HepG2 (cell line): ENCODE data around the gene GSK3A. TPM values are rescaled to one million over a fixed set of nuclear protein-coding genes. Genes with fewer than 3 reads are reported as not detected.
A peak's percentile ranks its signal among the peaks of the same experiment; 100 is the strongest.

Experiments used
- DMAP1 ChIP-seq: IDR thresholded peaks from 2 replicates; pipeline ENCODE4 v1.6.1; 2016
- DNMT1 ChIP-seq: sonication (generic); formaldehyde crosslinking; IDR thresholded peaks from 2 replicates; pipeline ENCODE4 v1.5.1; 2020; ENCODE audit warnings: mild to moderate bottlenecking, missing genetic modification reagents
- E2F2 ChIP-seq: sonication (generic); formaldehyde crosslinking; IDR thresholded peaks from 2 replicates; pipeline ENCODE4 v1.4.0; 2020; ENCODE audit warnings: missing genetic modification reagents, borderline replicate concordance
- ETV6 ChIP-seq: sonication (generic); formaldehyde crosslinking; conservative IDR thresholded peaks from 2 replicates; pipeline ENCODE4 v1.4.0; 2020; ENCODE audit warnings: missing genetic modification reagents
- GFI1 ChIP-seq: sonication (generic); formaldehyde crosslinking; IDR thresholded peaks from 2 replicates; pipeline ENCODE4 v1.5.0; 2020; ENCODE audit warnings: missing genetic modification reagents, mild to moderate bottlenecking, borderline replicate concordance
- ISX ChIP-seq: sonication (generic); formaldehyde crosslinking; conservative IDR thresholded peaks from 2 replicates; pipeline ENCODE4 v1.5.0; 2020; ENCODE audit warnings: missing genetic modification reagents
- MYC ChIP-seq: sonication (generic); formaldehyde crosslinking; IDR thresholded peaks from 2 replicates; pipeline ENCODE4 v1.9.0; 2021; ENCODE audit warnings: missing genetic modification reagents, borderline replicate concordance
- SNAI1 ChIP-seq: sonication (generic); formaldehyde crosslinking; IDR thresholded peaks from 2 replicates; pipeline ENCODE4 v1.5.0; 2020; ENCODE audit warnings: mild to moderate bottlenecking, missing genetic modification reagents, borderline replicate concordance
- SNRNP70 ChIP-seq: fragments of 200-400 bp; formaldehyde crosslinking; IDR thresholded peaks from 2 replicates; pipeline ENCODE4 v1.6.1; 2017; ENCODE audit warnings: mild to moderate bottlenecking, low read depth, low read length, moderate library complexity
- SRSF4 ChIP-seq: fragments of 200-400 bp; formaldehyde crosslinking; IDR thresholded peaks from one replicate; pipeline ENCODE4 v1.6.1; 2018; ENCODE audit warnings: mild to moderate bottlenecking, low read depth, low read length, moderate library complexity; ENCODE audit not compliant: poor library complexity, severe bottlenecking
- TRIM22 ChIP-seq: fragments of 450-650 bp; IDR thresholded peaks from 2 replicates; pipeline ENCODE4 v1.6.1; 2017
- ZFP90 ChIP-seq: sonication (generic); formaldehyde crosslinking; IDR thresholded peaks from 2 replicates; pipeline ENCODE4 v1.8.0; 2022; ENCODE audit warnings: missing genetic modification reagents, mild to moderate bottlenecking, inconsistent platforms, borderline replicate concordance
- ZNF343 ChIP-seq: sonication (generic); formaldehyde crosslinking; IDR thresholded peaks from 2 replicates; pipeline ENCODE4 v1.4.0; 2020; ENCODE audit warnings: mild to moderate bottlenecking, missing genetic modification reagents
- ZNF44 ChIP-seq: sonication (generic); formaldehyde crosslinking; IDR thresholded peaks from 2 replicates; pipeline ENCODE4 v1.5.1; 2020; ENCODE audit warnings: mild to moderate bottlenecking, missing genetic modification reagents
- ZNF772 ChIP-seq: sonication (generic); formaldehyde crosslinking; IDR thresholded peaks from 2 replicates; pipeline ENCODE4 v1.5.0; 2020; ENCODE audit warnings: mild to moderate bottlenecking, missing genetic modification reagents
- polyA plus RNA-seq, 8 experiments: library from polyadenylated mRNA; depleted of rRNA in 3 of 8; stranded (reverse) in 7 of 8; unstranded in 1 of 8; fragments of >200 nt; fragmentation: Illumina TruSeq in 4 of 8; extraction: Trizol in 4 of 8; gene quantifications; 2 replicates each; pipeline versions ENCODE4 v1.2.1 to v1.2.3, GENCODE V29; 2011 to 2016; ENCODE audit warnings: low read depth in 4 of 8, missing spikeins in 1 of 8, mixed read lengths in 1 of 8; ENCODE audit not compliant: insufficient read depth in 1 of 8
- total RNA-seq, 5 experiments: library from RNA; depleted of rRNA; stranded (reverse); fragments of >200 nt; fragmentation: Illumina TruSeq; extraction: Trizol; gene quantifications; 2 replicates each; pipeline ENCODE4 v1.2.3, GENCODE V29; 2016; ENCODE audit warnings: low read depth in 1 of 5
- TF ChIP-seq, protein P1 (sequence below), 2 experiments: sonication (generic) in 1 of 2; formaldehyde crosslinking in 1 of 2; IDR thresholded peaks; 2 replicates each; pipeline versions ENCODE4 v1.4.0 to v1.6.1; 2018 to 2020; ENCODE audit warnings: missing genetic modification reagents in 2 of 2, borderline replicate concordance in 1 of 2, low read depth in 1 of 2, mild to moderate bottlenecking in 1 of 2, missing biosample characterization in 1 of 2
- TF ChIP-seq, protein P2 (sequence below): sonication (generic); formaldehyde crosslinking; conservative IDR thresholded peaks from 2 replicates; pipeline ENCODE4 v1.8.1; 2023; ENCODE audit warnings: missing genetic modification reagents
- TF ChIP-seq, protein P3 (sequence below): IDR thresholded peaks from 2 replicates; pipeline ENCODE4 v1.6.1; 2016; ENCODE audit warnings: mild to moderate bottlenecking, missing biosample characterization, missing genetic modification reagents
- TF ChIP-seq, protein P4 (sequence below): sonication (generic); formaldehyde crosslinking; IDR thresholded peaks from 2 replicates; pipeline ENCODE4 v1.8.0; 2022; ENCODE audit warnings: mild to moderate bottlenecking, missing genetic modification reagents, moderate library complexity

GSK3A gene
- total and polyA plus RNA-seq, 2 of the 13 experiments (the other 11 are each of a cell fraction or from before 2014, with no cell fraction given), result 16.9 to 52.5 TPM

GRCh38 chr19:42283188-42284065 lies 41.0 kb upstream of the GSK3A start (continued):
- TF ChIP-seq, protein P1, sequence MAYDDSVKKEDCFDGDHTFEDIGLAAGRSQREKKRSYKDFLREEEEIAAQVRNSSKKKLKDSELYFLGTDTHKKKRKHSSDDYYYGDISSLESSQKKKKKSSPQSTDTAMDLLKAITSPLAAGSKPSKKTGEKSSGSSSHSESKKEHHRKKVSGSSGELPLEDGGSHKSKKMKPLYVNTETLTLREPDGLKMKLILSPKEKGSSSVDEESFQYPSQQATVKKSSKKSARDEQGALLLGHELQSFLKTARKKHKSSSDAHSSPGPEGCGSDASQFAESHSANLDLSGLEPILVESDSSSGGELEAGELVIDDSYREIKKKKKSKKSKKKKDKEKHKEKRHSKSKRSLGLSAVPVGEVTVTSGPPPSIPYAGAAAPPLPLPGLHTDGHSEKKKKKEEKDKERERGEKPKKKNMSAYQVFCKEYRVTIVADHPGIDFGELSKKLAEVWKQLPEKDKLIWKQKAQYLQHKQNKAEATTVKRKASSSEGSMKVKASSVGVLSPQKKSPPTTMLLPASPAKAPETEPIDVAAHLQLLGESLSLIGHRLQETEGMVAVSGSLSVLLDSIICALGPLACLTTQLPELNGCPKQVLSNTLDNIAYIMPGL (CRISPR knock-in tag; IDR thresholded peaks at IDR 0.05; ENCODE audit: borderline replicate concordance in 1 of 2, low read depth in 1 of 2), result peak in 1 of 2 experiments; percentile 55; a peak in 2 of 4 replicates
- TF ChIP-seq, protein P2, sequence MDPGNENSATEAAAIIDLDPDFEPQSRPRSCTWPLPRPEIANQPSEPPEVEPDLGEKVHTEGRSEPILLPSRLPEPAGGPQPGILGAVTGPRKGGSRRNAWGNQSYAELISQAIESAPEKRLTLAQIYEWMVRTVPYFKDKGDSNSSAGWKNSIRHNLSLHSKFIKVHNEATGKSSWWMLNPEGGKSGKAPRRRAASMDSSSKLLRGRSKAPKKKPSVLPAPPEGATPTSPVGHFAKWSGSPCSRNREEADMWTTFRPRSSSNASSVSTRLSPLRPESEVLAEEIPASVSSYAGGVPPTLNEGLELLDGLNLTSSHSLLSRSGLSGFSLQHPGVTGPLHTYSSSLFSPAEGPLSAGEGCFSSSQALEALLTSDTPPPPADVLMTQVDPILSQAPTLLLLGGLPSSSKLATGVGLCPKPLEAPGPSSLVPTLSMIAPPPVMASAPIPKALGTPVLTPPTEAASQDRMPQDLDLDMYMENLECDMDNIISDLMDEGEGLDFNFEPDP, result no peak
- TF ChIP-seq, protein P3, sequence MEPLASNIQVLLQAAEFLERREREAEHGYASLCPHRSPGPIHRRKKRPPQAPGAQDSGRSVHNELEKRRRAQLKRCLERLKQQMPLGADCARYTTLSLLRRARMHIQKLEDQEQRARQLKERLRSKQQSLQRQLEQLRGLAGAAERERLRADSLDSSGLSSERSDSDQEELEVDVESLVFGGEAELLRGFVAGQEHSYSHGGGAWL, result 0 out of 2 replicates have a peak, but pooled peaks have one; percentile 42
- TF ChIP-seq MYC (0 out of 2 replicates have a peak, but pooled peaks have one; percentile 35), ZNF44 (CRISPR knock-in tag) (no peak), ZFP90 (CRISPR knock-in tag) (no peak), SNRNP70 (no peak), DNMT1 (CRISPR knock-in tag) (peak; percentile 36), ZNF343 (CRISPR knock-in tag) (no peak), ZNF772 (CRISPR knock-in tag) (peak; percentile 70; the same call in 1 of the 2 replicates), TRIM22 (no peak), ISX (CRISPR knock-in tag) (no peak), SRSF4 (no peak), SNAI1 (CRISPR knock-in tag) (no peak), GFI1 (CRISPR knock-in tag) (no peak), DMAP1 (CRISPR knock-in tag) (no peak), E2F2 (CRISPR knock-in tag) (no peak), ETV6 (CRISPR knock-in tag) (no peak)
- TF ChIP-seq, protein P4, sequence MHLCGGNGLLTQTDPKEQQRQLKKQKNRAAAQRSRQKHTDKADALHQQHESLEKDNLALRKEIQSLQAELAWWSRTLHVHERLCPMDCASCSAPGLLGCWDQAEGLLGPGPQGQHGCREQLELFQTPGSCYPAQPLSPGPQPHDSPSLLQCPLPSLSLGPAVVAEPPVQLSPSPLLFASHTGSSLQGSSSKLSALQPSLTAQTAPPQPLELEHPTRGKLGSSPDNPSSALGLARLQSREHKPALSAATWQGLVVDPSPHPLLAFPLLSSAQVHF (CRISPR knock-in tag), result no peak
